Body of pancreas (tissue), 4 donors: ENCODE results near the gene COL23A1.

Experiments
- POLR2A ChIP-seq, 3 donors: fragments of 450-650 bp; IDR thresholded peaks; one replicate each; pipeline ENCODE4 v1.6.1; 2016; ENCODE audit warnings: antibody characterized with exemption in 3 of 3, mild to moderate bottlenecking in 2 of 3
- TF ChIP-seq, protein P1 (sequence below), 7 experiments: fragments of 450-650 bp in 4 of 7; fragments of 200-600 bp in 3 of 7; sonication (generic) in 3 of 7; IDR thresholded peaks; one replicate each; pipeline ENCODE4 v1.5.1; 2016 to 2019; ENCODE audit warnings: antibody characterized with exemption in 7 of 7

DNA sequence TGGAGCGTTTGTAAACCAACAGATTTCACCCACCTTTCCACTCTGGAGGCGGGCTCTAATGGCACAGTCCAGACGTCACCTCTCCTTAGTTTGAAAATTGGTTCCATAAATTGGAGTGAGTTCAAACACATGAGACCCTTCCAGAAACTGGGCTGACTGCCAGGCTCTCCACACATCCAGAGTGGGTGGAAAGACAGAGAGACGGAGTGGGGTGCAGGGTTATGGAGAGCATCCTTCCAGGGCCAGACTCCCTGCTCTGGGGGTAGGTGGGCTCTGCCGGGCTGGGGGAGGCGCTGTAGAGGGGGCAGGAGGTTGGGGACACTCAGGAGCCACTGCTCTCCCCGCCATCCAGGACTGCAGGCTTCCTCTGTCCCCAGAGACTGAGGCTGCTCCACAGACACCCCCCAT lies 252.9 kb downstream of the COL23A1 start:
- TF ChIP-seq, protein P1, sequence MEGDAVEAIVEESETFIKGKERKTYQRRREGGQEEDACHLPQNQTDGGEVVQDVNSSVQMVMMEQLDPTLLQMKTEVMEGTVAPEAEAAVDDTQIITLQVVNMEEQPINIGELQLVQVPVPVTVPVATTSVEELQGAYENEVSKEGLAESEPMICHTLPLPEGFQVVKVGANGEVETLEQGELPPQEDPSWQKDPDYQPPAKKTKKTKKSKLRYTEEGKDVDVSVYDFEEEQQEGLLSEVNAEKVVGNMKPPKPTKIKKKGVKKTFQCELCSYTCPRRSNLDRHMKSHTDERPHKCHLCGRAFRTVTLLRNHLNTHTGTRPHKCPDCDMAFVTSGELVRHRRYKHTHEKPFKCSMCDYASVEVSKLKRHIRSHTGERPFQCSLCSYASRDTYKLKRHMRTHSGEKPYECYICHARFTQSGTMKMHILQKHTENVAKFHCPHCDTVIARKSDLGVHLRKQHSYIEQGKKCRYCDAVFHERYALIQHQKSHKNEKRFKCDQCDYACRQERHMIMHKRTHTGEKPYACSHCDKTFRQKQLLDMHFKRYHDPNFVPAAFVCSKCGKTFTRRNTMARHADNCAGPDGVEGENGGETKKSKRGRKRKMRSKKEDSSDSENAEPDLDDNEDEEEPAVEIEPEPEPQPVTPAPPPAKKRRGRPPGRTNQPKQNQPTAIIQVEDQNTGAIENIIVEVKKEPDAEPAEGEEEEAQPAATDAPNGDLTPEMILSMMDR (IDR thresholded peaks at IDR 0.05), result no peak
- TF ChIP-seq POLR2A (IDR thresholded peaks at IDR 0.05), result no peak
